Mesendoderm (in vitro differentiated cells): ENCODE measurements around the gene UBE2D2.

Experiments used
- DNase-seq: peaks from one replicate; pipeline ENCODE4 v3.0.0; 2013
- H2AK5ac ChIP-seq: 2 replicates; pipeline ENCODE4 v1.6.1; 2013; ENCODE audit warnings: low read length, inconsistent platforms
- H2BK120ac ChIP-seq: 2 replicates; pipeline ENCODE4 v1.6.1; 2013; ENCODE audit warnings: low read depth, mild to moderate bottlenecking, low read length, moderate library complexity, mixed read lengths
- H2BK15ac ChIP-seq: replicated peaks from 2 replicates; pipeline ENCODE4 v1.6.1; 2013; ENCODE audit warnings: low read depth, mild to moderate bottlenecking, moderate library complexity
- H2BK5ac ChIP-seq: 2 replicates; pipeline ENCODE4 v1.6.1; 2013; ENCODE audit warnings: low read length, inconsistent platforms
- H3K18ac ChIP-seq: 2 replicates; pipeline ENCODE4 v1.6.1; 2013; ENCODE audit warnings: mild to moderate bottlenecking, low read length, mixed read lengths
- H3K23ac ChIP-seq: one replicate; pipeline ENCODE4 v1.6.1; 2013; ENCODE audit warnings: low read length
- H3K27ac ChIP-seq: 2 replicates; pipeline ENCODE4 v1.5.1; 2013; ENCODE audit warnings: low read depth, mild to moderate bottlenecking, inconsistent platforms, low read length, moderate library complexity
- H3K27me3 ChIP-seq: 2 replicates; pipeline ENCODE4 v1.6.1; 2013; ENCODE audit warnings: low read length, control low read depth, mild to moderate bottlenecking, inconsistent platforms; ENCODE audit not compliant: insufficient read depth, poor library complexity
- H3K36me3 ChIP-seq: 2 replicates; pipeline ENCODE4 v1.6.1; 2013; ENCODE audit warnings: low read length, inconsistent platforms; ENCODE audit not compliant: control insufficient read depth, insufficient read depth
- H3K4ac ChIP-seq: one replicate; pipeline ENCODE4 v1.6.1; 2013; ENCODE audit warnings: low read depth, mild to moderate bottlenecking, low read length, moderate library complexity
- H3K4me1 ChIP-seq: 2 replicates; pipeline ENCODE4 v1.6.1; 2013; ENCODE audit warnings: low read depth, low read length, inconsistent platforms; ENCODE audit not compliant: control insufficient read depth
- H3K4me2 ChIP-seq: 2 replicates; pipeline ENCODE4 v1.6.1; 2013; ENCODE audit warnings: low read length
- H3K4me3 ChIP-seq: 2 replicates; pipeline ENCODE4 v1.5.1; 2013; ENCODE audit warnings: mild to moderate bottlenecking, low read length
- H3K56ac ChIP-seq: one replicate; pipeline ENCODE4 v1.6.1; 2013; ENCODE audit warnings: low read length
- H3K79me1 ChIP-seq: 2 replicates; pipeline ENCODE4 v1.6.1; 2013; ENCODE audit warnings: low read length, inconsistent platforms
- H3K79me2 ChIP-seq: 2 replicates; pipeline ENCODE4 v1.6.1; 2013; ENCODE audit warnings: mild to moderate bottlenecking, low read length; ENCODE audit not compliant: control insufficient read depth, insufficient read depth
- H3K9ac ChIP-seq: 2 replicates; pipeline ENCODE4 v1.6.1; 2013; ENCODE audit warnings: low read length, inconsistent platforms
- H4K5ac ChIP-seq: one replicate; pipeline ENCODE4 v1.6.1; 2013; ENCODE audit warnings: low read length
- H4K8ac ChIP-seq: one replicate; pipeline ENCODE4 v1.6.1; 2013; ENCODE audit warnings: low read depth, mild to moderate bottlenecking, control low read depth, low read length, moderate library complexity
- WGBS: extraction: QIAGEN DNeasy Blood & Tissue Kit; methylation state at CpG from one replicate; pipeline ENCODE4 v1.1.7; 2013; ENCODE audit warnings: low lambda C conversion rate, missing lambda C conversion rate; ENCODE audit not compliant: insufficient coverage; ENCODE audit errors: extremely low coverage; 5-methylcytosine and 5-hydroxymethylcytosine counted together

Gene UBE2D2

DNA sequence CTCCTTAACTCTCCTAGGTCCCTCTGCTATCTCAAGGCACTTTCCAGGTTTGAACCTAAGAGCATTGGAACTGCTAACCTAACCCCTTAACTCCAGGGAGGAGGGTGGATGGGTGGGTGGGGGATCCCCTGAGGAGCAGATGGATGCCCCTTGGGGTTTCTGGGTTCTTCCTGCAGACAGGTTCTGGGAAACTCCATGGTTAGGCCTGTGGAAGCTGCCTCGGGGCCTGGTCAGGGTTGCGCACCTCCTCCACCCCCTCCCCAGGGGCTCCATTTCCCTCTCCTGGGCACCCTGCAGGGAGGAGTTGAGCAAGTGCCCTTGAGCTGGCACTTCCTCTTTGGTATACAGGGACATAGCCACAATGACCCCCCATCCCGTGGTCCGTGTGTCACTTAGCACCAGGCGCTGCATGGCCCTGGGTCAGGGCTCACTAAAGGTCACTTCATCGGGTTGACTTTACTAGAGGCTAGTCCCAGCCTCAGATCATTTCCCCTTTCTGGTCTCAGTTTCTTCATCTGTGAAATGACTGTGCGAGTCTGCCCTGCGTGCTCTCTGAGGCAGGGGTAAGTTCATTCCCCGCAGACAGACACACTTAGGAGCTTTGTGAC lies 103.1 kb downstream of the UBE2D2 start:
- Histone ChIP-seq H3K4me1 (peaks cover 23% of the 10 kb centered on the region), H3K9ac (no peak overlapping the region), H3K4me2 (no peak overlapping the region), H3K27ac (no peak overlapping the region), H3K4me3 (no peak overlapping the region), H3K18ac (no peak overlapping the region), H3K79me2 (peaks cover 99% of the 10 kb centered on the region), H3K56ac (no peak overlapping the region), H3K4ac (no peak overlapping the region), H3K27me3 (no peaks in the 10 kb centered on the region), H2BK15ac (no peak overlapping the region), H3K79me1 (peaks cover 25% of the 10 kb centered on the region), H2BK5ac (no peak overlapping the region), H2AK5ac (no peak overlapping the region), H3K23ac (no peak overlapping the region), H4K5ac (no peak overlapping the region), H3K36me3 (peaks cover 1% of the 10 kb centered on the region), H2BK120ac (no peak overlapping the region), H4K8ac (no peak overlapping the region)
- WGBS, result no CpG with 5 or more reads among the region's 9 CpGs
- no peak for DNase-seq

DNA sequence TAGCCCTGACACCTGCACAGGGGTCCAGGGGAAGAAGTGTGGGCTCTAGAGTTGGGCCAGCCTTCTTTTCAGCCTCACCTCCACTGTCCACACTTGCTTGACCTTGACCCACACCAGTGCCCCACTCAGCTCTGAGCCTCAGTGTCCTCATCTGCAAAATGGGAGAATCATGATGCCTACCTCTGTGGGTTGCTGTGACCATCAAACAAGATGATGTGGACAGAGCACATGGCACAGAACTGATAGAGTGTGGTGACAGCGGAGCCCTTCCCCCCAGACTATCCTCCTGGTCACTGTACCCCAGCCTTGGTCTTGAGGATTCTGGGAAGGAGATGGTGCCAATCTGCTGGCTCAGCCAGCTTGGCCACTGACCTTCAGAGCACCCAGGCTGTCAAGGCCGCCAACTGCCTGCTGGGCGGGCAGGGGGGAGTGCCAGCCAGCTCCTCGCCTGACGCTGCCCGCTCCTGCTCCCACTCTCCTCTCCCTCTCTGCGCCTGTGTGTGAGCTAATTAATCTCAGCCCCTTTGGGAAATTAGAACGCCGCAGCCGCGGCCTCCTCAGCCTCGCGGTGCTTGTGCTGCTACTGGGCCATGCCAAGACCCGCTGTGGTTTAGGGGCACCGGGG lies 103.7 kb downstream of the UBE2D2 start:
- Histone ChIP-seq H3K27me3 (no peaks in the 10 kb centered on the region), H3K79me1 (peaks cover 25% of the 10 kb centered on the region), H3K4ac (no peak overlapping the region), H2BK15ac (no peak overlapping the region), H2AK5ac (no peak overlapping the region), H3K36me3 (peaks cover 1% of the 10 kb centered on the region), H2BK5ac (no peak overlapping the region), H3K18ac (no peak overlapping the region), H3K79me2 (peaks cover 99% of the 10 kb centered on the region), H3K4me1 (peaks cover 26% of the 10 kb centered on the region), H3K23ac (no peak overlapping the region), H2BK120ac (no peak overlapping the region), H4K5ac (no peak overlapping the region), H3K4me2 (no peak overlapping the region), H3K56ac (no peak overlapping the region), H3K4me3 (no peak overlapping the region), H4K8ac (no peak overlapping the region), H3K9ac (no peak overlapping the region), H3K27ac (no peak overlapping the region)
- DNase-seq, result no peak
- WGBS, result no CpG with 5 or more reads among the region's 15 CpGs

DNA sequence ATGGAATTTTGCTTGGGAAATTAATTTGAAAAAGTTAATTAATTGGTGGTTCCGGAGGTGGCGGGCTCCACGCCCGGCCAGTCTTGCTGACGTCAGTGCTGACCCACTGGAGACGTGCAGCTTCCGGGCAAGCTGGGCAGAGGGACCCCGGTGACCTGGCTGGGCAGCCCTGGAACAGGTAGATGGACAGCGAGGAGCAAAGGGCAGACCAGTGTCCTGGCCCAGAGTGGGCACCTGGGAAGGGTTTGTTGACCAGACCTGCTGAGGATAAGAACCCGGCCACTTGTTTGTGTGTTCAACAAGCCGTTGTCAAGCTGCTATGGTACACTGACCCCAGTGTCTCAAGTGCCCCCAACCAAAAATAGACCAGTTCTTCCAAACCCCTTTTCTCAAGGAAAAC lies 104.5 kb downstream of the UBE2D2 start:
- no CpG with 5 or more reads among the region's 11 CpGs for WGBS
- H3K56ac ChIP-seq, result no peak overlapping the region
- peaks cover 26% of the 10 kb centered on the region for H3K79me1 ChIP-seq
- H3K27ac ChIP-seq, result no peak overlapping the region
- H3K4ac ChIP-seq, result no peak overlapping the region
- no peak overlapping the region for H2AK5ac ChIP-seq
- peaks cover 1% of the 10 kb centered on the region for H3K36me3 ChIP-seq
- H3K4me1 ChIP-seq, result peaks cover 23% of the 10 kb centered on the region
- no peak overlapping the region for H4K8ac ChIP-seq
- no peak overlapping the region for H2BK5ac ChIP-seq
- peaks cover 99% of the 10 kb centered on the region for H3K79me2 ChIP-seq
- no peak overlapping the region for H3K4me3 ChIP-seq
- no peak overlapping the region for H2BK120ac ChIP-seq
- no peak for DNase-seq
- H3K4me2 ChIP-seq, result no peak overlapping the region
- no peak overlapping the region for H3K23ac ChIP-seq
- no peak overlapping the region for H4K5ac ChIP-seq
- no peaks in the 10 kb centered on the region for H3K27me3 ChIP-seq
- no peak overlapping the region for H2BK15ac ChIP-seq
- no peak overlapping the region for H3K9ac ChIP-seq
- no peak overlapping the region for H3K18ac ChIP-seq

DNA sequence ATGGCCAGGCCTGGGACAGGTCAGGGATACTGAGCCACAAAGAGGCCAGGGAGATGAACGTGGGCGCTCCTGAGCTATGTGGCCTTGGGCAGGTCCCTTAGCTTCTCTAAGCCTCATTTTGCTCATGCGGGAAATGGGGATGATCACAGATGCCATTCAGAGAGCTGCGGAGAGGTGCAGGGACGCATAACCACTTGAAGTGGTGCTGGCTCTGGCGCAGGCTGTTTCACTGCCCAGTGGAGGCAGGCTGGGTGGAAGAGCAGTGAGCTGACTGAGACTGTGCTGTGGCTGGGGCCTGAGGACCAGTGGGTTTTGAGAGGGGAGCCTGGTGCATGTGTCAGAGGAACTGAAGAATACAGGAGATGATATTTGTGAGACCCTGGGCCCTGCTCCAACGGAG lies 105.4 kb downstream of the UBE2D2 start:
- no peak overlapping the region for H2BK15ac ChIP-seq
- no peak overlapping the region for H4K8ac ChIP-seq
- H3K27ac ChIP-seq, result no peak overlapping the region
- peaks cover 25% of the 10 kb centered on the region for H3K79me1 ChIP-seq
- H3K56ac ChIP-seq, result no peak overlapping the region
- no CpG with 5 or more reads among the region's 7 CpGs for WGBS
- H4K5ac ChIP-seq, result no peak overlapping the region
- no peak overlapping the region for H3K4me2 ChIP-seq
- H3K18ac ChIP-seq, result no peak overlapping the region
- H3K4ac ChIP-seq, result no peak overlapping the region
- no peaks in the 10 kb centered on the region for H3K36me3 ChIP-seq
- H2BK5ac ChIP-seq, result no peak overlapping the region
- no peak overlapping the region for H3K9ac ChIP-seq
- no peak for DNase-seq
- no peaks in the 10 kb centered on the region for H3K27me3 ChIP-seq
- no peak overlapping the region for H2BK120ac ChIP-seq
- peaks cover 28% of the 10 kb centered on the region for H3K4me1 ChIP-seq
- H3K79me2 ChIP-seq, result peaks cover 100% of the 10 kb centered on the region
- no peak overlapping the region for H3K4me3 ChIP-seq
- no peak overlapping the region for H3K23ac ChIP-seq
- no peak overlapping the region for H2AK5ac ChIP-seq

DNA sequence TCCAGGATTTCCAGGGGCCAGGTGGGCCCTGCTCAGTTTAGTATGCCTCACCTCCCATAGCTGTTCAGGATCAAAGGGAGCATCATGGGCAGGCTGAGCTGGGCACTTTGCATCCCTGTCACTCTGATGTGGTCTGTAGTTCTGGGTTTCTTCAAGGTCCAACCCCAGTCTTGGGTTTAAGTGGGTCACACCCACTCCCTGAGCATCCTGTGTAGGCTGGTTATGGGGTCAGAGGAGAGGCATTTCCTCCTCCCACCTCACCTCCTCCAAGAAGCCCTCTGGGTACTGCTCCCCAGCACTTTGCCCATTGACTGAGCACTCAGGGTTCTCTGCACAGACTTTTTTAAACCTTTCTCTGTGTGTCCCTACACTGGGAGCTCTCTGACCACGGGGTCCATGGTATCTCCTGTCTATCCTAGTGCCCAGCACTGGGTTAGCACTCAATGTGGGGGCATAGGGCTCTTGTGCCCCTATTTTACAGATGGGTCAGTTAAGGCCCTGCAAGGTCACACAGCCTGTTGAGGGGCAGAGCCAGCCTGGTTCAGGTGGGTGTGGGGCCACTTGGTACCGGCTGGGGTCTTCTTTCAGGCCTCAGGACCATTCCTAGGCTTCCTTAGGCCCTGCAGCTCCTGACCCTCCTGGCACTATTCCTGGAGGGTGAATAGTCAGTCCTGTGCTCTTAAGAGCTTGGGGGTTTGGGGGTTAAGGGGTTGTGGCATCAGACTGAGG lies 106.0 kb downstream of the UBE2D2 start:
- no CpG with 5 or more reads among the region's 2 CpGs for WGBS
- Histone ChIP-seq H3K4ac (no peak overlapping the region), H3K36me3 (no peaks in the 10 kb centered on the region), H3K79me2 (peaks cover 99% of the 10 kb centered on the region), H2BK15ac (no peak overlapping the region), H3K79me1 (peaks cover 26% of the 10 kb centered on the region), H3K9ac (peak overlapping the region; percentile 3), H4K5ac (no peak overlapping the region), H3K4me2 (no peak overlapping the region), H2BK5ac (no peak overlapping the region), H3K18ac (no peak overlapping the region), H2BK120ac (no peak overlapping the region), H2AK5ac (no peak overlapping the region), H3K27ac (no peak overlapping the region), H3K23ac (no peak overlapping the region), H4K8ac (no peak overlapping the region), H3K27me3 (no peaks in the 10 kb centered on the region), H3K56ac (peak overlapping the region; percentile 35), H3K4me3 (no peak overlapping the region), H3K4me1 (peaks cover 30% of the 10 kb centered on the region)
- DNase-seq, result no peak
